Memory B cell (primary cell): Measurements from ENCODE around the gene TSC22D1.

Experiments used
- ATAC-seq: fragments of 150-1000 bp; cut with Tn5 transposase; 2 replicates; pipeline ENCODE4 v1.10.0; 2021; ENCODE audit warnings: low read depth, mild to moderate bottlenecking, moderate library complexity
- DNase-seq, 2 donors: peaks; one replicate each; pipeline ENCODE4 v3.0.0; 2022; ENCODE audit warnings: low spot score in 2 of 2
- H3K27ac Mint-ChIP-seq: one replicate; pipeline ENCODE4 v1.8.0; 2022; ENCODE audit warnings: mild to moderate bottlenecking, moderate library complexity, mixed read lengths
- H3K27me3 Mint-ChIP-seq: one replicate; pipeline ENCODE4 v1.8.0; 2022; ENCODE audit warnings: mixed read lengths
- H3K36me3 Mint-ChIP-seq: one replicate; pipeline ENCODE4 v1.8.0; 2022; ENCODE audit warnings: mild to moderate bottlenecking, mixed read lengths
- H3K4me1 Mint-ChIP-seq: one replicate; pipeline ENCODE4 v1.8.0; 2022; ENCODE audit warnings: mixed read lengths
- H3K4me3 Mint-ChIP-seq: one replicate; pipeline ENCODE4 v1.8.0; 2022; ENCODE audit warnings: mild to moderate bottlenecking, moderate library complexity, mixed read lengths
- H3K9me3 Mint-ChIP-seq: one replicate; pipeline ENCODE4 v1.8.0; 2022; ENCODE audit warnings: mixed read lengths

Gene TSC22D1

DNA sequence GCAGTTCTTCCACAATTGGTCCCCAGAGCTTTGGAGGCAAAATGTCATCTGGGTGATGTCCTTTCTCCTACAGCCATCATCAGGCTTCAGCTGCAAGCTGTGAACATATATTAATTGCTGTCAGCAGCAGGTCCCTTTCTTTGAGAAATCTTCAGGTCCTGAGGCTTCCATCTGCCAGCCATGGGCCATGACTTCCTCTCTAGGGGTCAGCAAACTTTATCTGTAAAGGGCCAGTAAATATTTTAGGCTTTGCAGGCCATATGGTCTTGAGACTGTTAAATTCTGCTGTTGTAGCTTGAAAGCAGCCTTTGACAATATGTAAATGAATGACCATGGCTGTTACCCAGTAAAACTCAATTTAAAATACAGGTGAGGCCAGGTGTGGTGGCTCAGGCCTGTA, 175.4 kb downstream of the TSC22D1 start:
- Mint-ChIP-seq H3K36me3 (no peaks in the 10 kb centered on the region), H3K4me3 (no peak overlapping the region), H3K4me1 (no peaks in the 10 kb centered on the region), H3K27me3 (peaks cover 14% of the 10 kb centered on the region), H3K27ac (no peak overlapping the region), H3K9me3 (no peaks in the 10 kb centered on the region)
- DNase-seq (no peak), ATAC-seq (no peak)

DNA sequence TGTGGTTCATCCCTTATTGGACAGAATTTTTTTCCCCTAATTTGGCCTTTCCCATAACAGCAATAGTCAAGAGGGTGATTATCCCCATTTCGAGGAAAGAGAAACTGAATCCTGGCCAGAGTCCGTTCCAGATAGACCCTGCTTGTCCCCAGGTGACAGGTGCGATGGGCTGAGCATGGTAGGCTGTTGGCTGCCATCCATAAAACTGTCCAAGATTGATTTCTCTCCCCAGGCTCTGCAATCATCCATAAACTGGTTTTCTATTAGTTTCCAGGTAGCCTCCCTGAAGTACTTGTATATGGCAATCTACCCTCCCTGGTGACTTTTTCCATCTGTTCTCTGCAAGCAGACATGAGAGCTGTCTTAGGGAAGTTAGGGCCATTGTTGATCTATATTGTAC, 177.1 kb downstream of the TSC22D1 start:
- Mint-ChIP-seq H3K27ac (no peak overlapping the region), H3K4me1 (no peaks in the 10 kb centered on the region), H3K27me3 (peaks cover 10% of the 10 kb centered on the region), H3K9me3 (no peaks in the 10 kb centered on the region), H3K36me3 (no peaks in the 10 kb centered on the region), H3K4me3 (no peak overlapping the region)
- ATAC-seq (no peak), DNase-seq (no peak)

DNA sequence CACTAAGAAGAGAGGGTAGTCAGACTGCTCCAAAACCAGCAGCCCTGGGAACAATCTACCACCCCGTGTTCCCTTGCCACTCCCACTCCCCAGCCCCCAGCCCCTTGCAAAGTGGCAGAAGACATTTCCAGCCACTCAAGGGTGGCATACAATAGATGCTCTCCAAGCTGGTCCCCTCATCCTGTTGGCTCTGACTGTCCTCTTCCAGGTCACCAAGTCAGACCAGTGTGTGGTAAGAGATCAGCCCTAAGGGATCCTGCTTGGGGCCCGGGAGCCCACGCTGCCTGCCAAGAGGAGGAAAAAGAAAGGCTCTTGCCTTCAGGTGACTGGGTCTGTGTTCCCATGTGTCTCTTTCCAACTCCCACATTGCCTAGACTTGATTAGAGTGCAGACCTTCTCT, 177.5 kb downstream of the TSC22D1 start:
- Mint-ChIP-seq H3K4me1 (no peaks in the 10 kb centered on the region), H3K9me3 (no peaks in the 10 kb centered on the region), H3K27me3 (peaks cover 8% of the 10 kb centered on the region)

DNA sequence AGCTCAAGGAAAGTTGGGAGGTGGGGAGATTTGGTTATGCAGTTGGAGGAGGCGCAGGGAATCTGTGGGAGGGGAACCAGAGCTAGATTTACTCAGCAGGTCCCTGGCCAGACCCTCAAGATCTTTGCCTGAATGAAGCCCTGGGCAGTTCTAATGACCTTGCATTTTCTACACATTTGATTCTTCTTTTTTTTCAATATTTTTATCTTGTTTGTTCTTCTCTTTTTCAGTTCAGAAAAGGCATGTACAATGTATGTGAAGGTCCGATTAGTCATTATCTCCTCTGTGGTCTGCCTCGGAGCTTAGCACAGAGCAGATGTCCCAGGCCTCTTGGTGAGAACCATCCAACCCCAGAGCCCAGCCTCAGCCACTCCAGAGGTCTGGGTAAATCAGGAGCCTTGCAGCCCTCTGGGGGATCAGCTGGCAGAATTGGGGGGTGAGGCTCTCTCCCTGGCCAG, 178.3 kb downstream of the TSC22D1 start:
- no peaks in the 10 kb centered on the region for H3K36me3 Mint-ChIP-seq
- no peak for ATAC-seq
- no peak for DNase-seq
- H3K4me1 Mint-ChIP-seq: peaks cover 3% of the 10 kb centered on the region
- H3K9me3 Mint-ChIP-seq: no peaks in the 10 kb centered on the region
- H3K27ac Mint-ChIP-seq: no peak overlapping the region
- no peak overlapping the region for H3K4me3 Mint-ChIP-seq
- H3K27me3 Mint-ChIP-seq: peaks cover 12% of the 10 kb centered on the region

More for the DNA sequence above, 177.5 kb downstream of the TSC22D1 start:
- H3K27ac Mint-ChIP-seq: no peak overlapping the region
- DNase-seq (no peak), ATAC-seq (no peak)
- H3K4me3 Mint-ChIP-seq: no peak overlapping the region
- no peaks in the 10 kb centered on the region for H3K36me3 Mint-ChIP-seq

DNA sequence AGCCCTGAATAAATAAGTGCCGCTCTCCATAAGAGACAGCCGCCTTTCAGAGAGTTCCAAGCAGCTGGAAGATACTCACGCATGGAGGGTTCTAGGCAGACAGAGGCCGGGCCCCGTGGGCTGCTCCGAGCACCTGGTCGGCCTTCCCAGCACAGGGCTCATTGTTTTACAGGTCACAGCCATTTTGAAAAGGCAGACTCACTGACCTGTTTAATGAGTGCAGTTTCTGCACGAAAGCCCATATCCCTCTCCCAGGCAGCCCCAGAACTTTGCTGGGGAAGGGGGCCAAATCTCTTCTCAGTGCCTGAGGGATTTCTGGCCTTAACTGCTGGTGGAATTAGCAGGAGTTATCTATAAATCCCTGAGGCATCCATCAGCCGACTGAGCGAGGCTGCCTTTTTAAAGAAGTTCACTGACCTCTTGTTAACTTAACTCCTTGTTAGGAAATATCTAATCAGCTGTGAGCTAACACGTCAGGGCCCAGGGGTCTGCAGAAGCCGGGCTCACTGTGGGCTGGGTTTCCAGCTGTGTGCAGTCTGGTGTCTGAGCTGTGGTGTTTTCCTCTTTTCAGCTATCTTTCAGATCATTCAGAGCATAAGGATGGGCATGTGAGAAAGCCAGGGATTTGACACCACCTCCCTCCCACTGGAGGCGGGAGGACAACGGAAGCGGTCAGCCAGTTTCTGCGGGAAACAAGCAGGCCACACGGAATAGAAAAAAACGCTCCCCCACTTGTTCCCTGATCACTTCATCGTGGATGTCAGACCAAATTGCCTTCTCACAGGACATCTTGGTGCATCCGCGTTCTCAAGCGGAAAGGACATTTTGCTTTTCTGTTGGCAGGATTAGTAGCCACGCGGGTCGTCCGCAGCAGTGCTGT, 179.2 kb downstream of the TSC22D1 start:
- H3K9me3 Mint-ChIP-seq: no peaks in the 10 kb centered on the region
- H3K27me3 Mint-ChIP-seq: peaks cover 14% of the 10 kb centered on the region
- DNase-seq (no peak), ATAC-seq (no peak)
- H3K27ac Mint-ChIP-seq: no peak overlapping the region
- H3K4me1 Mint-ChIP-seq: peaks cover 3% of the 10 kb centered on the region
- no peaks in the 10 kb centered on the region for H3K36me3 Mint-ChIP-seq
- H3K4me3 Mint-ChIP-seq: no peak overlapping the region

DNA sequence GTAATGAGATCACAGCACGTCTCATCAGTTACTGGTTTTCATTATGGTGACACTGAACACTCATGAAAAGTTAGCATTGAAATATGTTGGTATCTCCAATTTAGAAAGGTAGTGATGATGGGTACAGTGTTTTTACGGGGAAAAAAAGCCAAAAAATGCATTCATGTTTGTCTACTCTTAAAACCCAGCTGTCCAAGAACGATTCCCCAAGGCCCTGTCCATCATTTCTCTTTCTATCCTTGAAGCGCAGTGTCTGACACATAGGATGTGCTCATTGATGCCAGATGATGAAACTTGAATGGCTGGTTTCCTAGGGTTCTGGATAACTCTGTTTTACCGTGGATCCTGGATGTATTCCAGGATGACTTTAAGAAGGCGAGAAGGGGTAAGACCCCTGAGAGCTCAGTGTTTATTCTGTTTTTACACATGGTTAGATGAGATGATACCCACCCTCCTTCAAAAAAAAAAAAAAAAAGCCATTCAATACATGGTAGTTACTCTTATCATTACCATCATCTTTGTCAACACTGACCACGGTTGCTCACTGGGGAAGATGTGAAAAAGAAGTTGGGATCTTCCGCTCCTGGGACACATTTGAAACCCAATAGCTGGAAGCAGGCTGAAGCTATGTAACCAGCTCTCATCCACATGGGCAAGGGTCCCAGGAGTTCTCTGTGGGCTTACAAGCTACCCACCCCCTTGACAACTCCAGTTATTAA, 180.0 kb downstream of the TSC22D1 start:
- Mint-ChIP-seq H3K36me3 (no peaks in the 10 kb centered on the region), H3K9me3 (no peaks in the 10 kb centered on the region), H3K27ac (no peak overlapping the region), H3K27me3 (peaks cover 16% of the 10 kb centered on the region), H3K4me1 (peaks cover 3% of the 10 kb centered on the region), H3K4me3 (no peak overlapping the region)
- DNase-seq (no peak), ATAC-seq (no peak)

DNA sequence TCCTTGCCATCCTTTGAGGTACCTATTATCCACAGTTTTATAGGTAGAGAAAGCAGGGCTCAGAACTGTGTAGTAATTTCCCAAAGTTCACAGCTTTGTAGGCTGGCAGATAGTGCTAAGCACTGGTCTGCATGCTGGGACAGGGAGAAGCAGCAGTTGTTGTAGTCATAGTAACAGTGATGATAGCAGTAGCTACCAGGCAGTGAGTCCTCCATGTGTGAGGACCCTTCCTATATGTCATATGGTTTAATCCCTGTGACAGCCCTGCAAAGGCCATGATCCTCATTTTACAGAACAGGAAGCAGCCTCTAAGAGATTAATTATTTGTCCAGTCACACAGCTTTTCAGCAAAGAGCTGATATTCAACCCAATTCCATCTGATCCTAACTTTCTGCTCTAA, 181.5 kb downstream of the TSC22D1 start:
- no peak for DNase-seq
- H3K9me3 Mint-ChIP-seq: no peaks in the 10 kb centered on the region
- ATAC-seq: no peak
- H3K27me3 Mint-ChIP-seq: peaks cover 16% of the 10 kb centered on the region
- H3K4me3 Mint-ChIP-seq: no peak overlapping the region
- no peaks in the 10 kb centered on the region for H3K36me3 Mint-ChIP-seq
- H3K4me1 Mint-ChIP-seq: peaks cover 3% of the 10 kb centered on the region
- no peak overlapping the region for H3K27ac Mint-ChIP-seq

DNA sequence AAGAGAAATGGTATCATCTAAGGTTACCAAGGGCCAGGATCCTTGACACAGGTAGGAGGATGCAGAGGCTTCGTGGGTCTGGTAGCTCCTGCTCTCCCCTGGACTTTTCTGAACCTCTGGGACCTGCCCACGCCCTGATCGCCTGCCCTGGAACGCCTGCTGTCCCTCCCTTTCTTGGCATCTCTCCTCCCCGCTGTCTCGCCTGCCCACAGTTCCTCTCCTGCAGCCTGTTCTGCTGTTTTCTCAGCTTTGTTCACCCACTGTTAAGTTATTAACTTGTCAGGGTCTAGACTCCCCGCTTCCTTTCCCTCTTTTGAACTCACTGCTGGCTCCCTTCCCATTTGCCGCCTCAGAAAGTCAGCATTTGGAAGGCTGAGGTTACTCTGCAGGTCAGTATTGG, 182.7 kb downstream of the TSC22D1 start:
- ATAC-seq (no peak), DNase-seq (no peak)
- Mint-ChIP-seq H3K4me3 (no peak overlapping the region), H3K27me3 (peaks cover 9% of the 10 kb centered on the region), H3K27ac (no peak overlapping the region), H3K4me1 (peaks cover 3% of the 10 kb centered on the region), H3K36me3 (no peaks in the 10 kb centered on the region), H3K9me3 (no peaks in the 10 kb centered on the region)

DNA sequence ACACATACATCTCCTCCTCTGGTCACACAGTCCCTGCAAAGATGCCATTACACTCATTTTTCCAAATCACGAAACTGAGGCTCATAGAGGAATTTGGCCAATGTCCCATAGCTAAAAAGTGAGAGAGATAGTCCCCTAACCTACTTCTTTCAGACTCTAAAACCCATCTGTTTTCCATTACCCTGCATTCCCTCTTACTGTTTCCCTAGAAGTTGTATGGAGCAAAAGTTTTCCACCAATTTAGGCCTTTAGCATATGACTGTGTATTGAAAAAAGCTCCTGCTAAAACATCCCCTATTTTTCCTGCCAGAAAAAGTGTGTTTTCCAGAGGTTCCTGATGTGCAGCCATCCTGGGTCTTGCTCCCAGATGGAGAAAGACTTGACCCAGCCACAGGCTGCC, 186.3 kb downstream of the TSC22D1 start:
- H3K9me3 Mint-ChIP-seq: no peaks in the 10 kb centered on the region
- DNase-seq: no peak
- H3K27ac Mint-ChIP-seq: no peak overlapping the region
- ATAC-seq: no peak
- H3K4me1 Mint-ChIP-seq: peaks cover 3% of the 10 kb centered on the region
- H3K27me3 Mint-ChIP-seq: peaks cover 10% of the 10 kb centered on the region
- H3K36me3 Mint-ChIP-seq: no peaks in the 10 kb centered on the region
- no peak overlapping the region for H3K4me3 Mint-ChIP-seq

DNA sequence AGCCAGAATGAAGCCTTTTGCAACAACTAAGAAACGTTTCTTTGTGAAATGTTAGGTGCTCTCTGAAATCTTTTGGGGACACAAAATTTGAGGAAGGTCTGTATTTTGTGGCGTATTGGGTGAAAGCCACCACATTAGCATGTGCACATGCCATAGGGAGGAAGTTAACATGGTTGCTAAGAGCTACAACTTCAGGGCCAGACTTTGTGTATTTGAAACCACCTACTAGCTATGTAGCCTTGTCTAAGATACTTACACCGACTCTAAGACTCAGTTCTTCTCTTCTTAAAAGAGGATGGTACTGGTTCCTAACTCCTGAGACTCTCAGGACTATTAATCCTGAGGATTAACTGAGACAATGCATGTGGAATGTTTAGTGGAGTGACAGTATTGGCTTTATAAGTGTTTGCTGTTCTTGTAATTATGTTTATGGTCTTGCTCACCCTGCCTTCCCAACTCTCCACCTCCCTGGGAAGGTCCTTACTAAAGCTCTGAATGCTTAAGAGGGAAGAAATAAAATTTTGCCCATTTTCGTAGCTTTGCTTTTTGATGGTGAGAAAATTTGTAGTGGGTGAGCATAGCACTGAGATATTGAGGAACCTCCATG, 187.0 kb downstream of the TSC22D1 start:
- DNase-seq: no peak
- Mint-ChIP-seq H3K9me3 (no peaks in the 10 kb centered on the region), H3K27ac (no peak overlapping the region), H3K4me1 (peaks cover 3% of the 10 kb centered on the region), H3K27me3 (peaks cover 11% of the 10 kb centered on the region), H3K36me3 (no peaks in the 10 kb centered on the region), H3K4me3 (no peak overlapping the region)
- peak; percentile 22 for ATAC-seq

DNA sequence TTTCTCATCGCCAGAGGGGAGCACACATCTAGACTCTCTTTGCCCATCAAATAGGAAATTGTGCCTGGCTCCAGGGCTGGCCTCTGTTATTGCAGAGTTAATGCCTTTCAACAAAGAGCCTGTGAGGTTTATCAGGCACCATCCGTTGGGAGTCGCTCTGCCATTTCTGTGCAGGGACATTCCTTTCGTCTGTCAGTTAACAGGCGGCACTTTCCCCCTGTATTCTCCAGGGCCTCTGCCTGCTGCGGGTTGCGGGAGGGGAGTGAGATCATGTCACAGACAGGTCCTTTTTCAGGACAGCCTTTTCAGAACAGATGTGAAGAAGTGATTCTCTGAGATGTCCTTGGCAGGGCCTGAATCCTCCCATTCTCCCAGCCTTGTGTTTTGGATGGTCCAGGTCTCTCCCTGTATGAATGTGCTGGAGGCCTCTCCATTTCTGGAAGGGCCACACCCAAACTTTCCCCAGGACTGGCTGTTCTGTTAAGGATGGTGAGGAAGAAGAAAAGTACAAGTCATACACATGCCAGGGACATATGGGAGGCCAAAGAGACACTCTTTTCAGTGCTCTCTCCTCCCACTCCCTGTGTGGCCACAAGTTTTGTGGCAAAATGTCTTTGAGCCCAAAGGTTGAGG, 187.6 kb downstream of the TSC22D1 start:
- DNase-seq (no peak), ATAC-seq (no peak)
- no peak overlapping the region for H3K4me3 Mint-ChIP-seq
- H3K27me3 Mint-ChIP-seq: peaks cover 13% of the 10 kb centered on the region
- no peaks in the 10 kb centered on the region for H3K36me3 Mint-ChIP-seq
- H3K4me1 Mint-ChIP-seq: peaks cover 3% of the 10 kb centered on the region
- H3K27ac Mint-ChIP-seq: no peak overlapping the region
- no peaks in the 10 kb centered on the region for H3K9me3 Mint-ChIP-seq

DNA sequence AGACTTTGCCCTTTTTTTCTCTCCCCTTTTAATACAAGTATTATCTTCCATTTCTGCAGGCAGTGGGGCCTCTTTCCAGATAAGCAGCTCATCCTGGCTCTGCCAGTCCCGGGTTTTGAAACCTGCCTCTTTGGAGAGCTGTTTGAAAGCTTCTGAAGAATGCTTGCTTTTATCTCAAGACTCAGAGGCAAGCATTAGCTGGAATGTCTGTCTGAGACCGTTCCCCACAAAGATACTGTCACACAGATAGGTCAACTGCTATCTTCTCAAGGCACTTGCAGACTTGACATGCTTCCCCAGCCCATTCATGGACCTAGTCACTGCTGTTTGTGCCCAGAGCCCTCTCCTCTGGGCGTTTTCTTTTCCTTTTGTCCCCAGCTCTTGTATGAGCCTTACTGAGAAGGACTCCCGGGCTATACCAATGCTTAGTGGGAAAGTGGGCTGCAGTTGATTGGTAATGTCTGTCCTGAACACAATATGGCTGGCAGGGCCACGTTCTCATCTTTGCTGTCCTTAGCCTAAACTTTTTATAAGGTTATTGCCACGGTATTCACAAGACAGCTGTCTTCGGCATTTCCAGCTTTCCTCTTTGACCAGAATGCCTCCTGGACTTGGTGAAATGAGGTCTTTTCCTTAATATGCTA, 189.1 kb downstream of the TSC22D1 start:
- Mint-ChIP-seq H3K4me1 (no peaks in the 10 kb centered on the region), H3K36me3 (no peaks in the 10 kb centered on the region), H3K27ac (peak overlapping the region; percentile 8), H3K9me3 (no peaks in the 10 kb centered on the region), H3K27me3 (peaks cover 7% of the 10 kb centered on the region), H3K4me3 (no peak overlapping the region)
- no peak for ATAC-seq
- no peak for DNase-seq

DNA sequence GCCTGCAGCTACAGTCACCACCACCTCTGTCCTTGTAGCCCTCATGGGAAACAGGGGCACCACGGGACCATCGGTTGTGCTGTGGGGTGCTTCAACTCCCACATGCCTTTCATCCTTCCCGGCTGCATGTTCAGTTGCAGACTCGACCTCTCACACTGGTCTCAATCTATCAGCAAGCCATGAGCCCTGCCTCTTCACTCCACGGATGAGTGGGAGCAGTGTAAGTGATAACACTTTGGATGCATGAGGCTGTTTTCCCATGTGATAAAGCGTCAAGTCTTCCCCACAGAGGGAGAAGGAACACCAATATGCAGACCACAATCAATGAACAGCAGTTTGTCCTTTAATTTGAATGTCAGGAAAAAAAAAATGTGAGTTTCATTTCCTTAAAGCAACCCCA, 190.3 kb downstream of the TSC22D1 start:
- Mint-ChIP-seq H3K9me3 (no peaks in the 10 kb centered on the region), H3K27ac (no peak overlapping the region), H3K27me3 (peaks cover 5% of the 10 kb centered on the region), H3K36me3 (no peaks in the 10 kb centered on the region), H3K4me3 (no peak overlapping the region), H3K4me1 (no peaks in the 10 kb centered on the region)
- no peak for ATAC-seq
- DNase-seq: no peak
